Measurements from ENCODE around the gene TRMT112. TPM values are rescaled to one million over a fixed set of nuclear protein-coding genes. Genes with fewer than 3 reads are reported as not detected.

TRMT112 gene
- total and polyA plus RNA-seq, 8 donors, result 50.8 to 337 (median 160) TPM

- H3K27me3 ChIP-seq, result peaks cover 40 to 100% (median 74%) of the 10 kb centered on the region in 3 donors
- intact Hi-C loops (cut with DNase I; ENCODE audit: low total_unique reads), result loop anchor here (10.0 kb wide), 1 partner anchor 90 kb away; the partner anchor contains the start of gene FERMT3
Observed at GRCh38 chr11:64294774-64295173, 22.6 kb downstream of the TRMT112 start.

DNA sequence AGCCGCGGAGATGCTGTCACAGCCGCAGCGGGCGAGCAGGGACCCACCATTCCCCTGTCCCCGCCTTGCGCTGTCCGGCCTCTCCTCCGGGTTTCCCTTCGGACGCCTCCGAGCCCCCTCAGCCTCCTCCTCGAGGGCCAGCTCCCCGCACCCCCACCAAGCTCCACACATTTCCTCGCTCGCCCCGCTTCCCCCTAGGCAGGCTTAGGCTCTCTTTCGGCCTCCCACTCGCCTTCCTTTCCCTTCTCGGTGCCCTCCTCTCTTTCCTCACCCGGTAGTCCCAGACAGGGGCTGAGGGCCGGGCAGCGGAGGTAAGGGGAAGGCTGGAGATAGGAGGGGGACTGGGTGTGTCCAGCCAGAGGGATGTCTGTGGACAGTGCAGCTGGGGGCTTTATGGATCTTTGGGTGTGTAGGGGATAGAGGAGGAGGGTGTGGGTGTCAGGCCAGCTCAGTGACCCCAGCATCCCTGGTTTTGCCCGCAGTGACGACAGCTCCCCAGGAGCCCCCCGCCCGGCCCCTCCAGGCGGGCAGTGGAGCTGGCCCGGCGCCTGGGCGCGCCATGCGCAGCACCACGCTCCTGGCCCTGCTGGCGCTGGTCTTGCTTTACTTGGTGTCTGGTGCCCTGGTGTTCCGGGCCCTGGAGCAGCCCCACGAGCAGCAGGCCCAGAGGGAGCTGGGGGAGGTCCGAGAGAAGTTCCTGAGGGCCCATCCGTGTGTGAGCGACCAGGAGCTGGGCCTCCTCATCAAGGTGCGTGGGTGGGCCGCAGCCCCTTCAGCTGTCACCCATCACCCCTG is 24.7 kb downstream of the TRMT112 start:
- H3K36me3 ChIP-seq, result peaks cover 0 to 7% (median 0%) of the 10 kb centered on the region in 4 donors
- intact Hi-C loops (cut with DNase I; ENCODE audit: low total_unique reads), result loop anchor here (10.0 kb wide), 1 partner anchor 88 kb away; the partner anchor contains the start of gene FERMT3
- H3K4me1 ChIP-seq, result peaks cover 17 to 25% (median 20%) of the 10 kb centered on the region in 4 donors
- 25 to 32% (median 29%) methylated on average over 29 to 42 of the region's 42 CpGs for WGBS, 5 donors
- no peak overlapping the region for H3K27ac ChIP-seq
- no peak for TF ChIP-seq CTCF (IDR thresholded peaks at IDR 0.05)
- TF ChIP-seq EP300 (IDR thresholded peaks at IDR 0.05), result no peak
- TF ChIP-seq POLR2AphosphoS5 (IDR thresholded peaks at IDR 0.05), result no peak
- no peak for TF ChIP-seq POLR2A (IDR thresholded peaks at IDR 0.05)
- peaks cover 36 to 88% (median 53%) of the 10 kb centered on the region in 3 donors for H3K27me3 ChIP-seq
- no peak for DNase-seq
- H3K4me3 ChIP-seq, result peak overlapping the region; percentile 33 to 49 (median 41)
- no peaks in the 10 kb centered on the region for H3K9me3 ChIP-seq

More at GRCh38 chr11:64294774-64295173, 22.6 kb downstream of the TRMT112 start:
- H3K4me1 ChIP-seq, result peaks cover 27 to 41% (median 30%) of the 10 kb centered on the region in 4 donors
- H3K9me3 ChIP-seq, result no peaks in the 10 kb centered on the region
- no peak for DNase-seq
- 47 to 55% (median 49%) methylated on average over 3 of the region's 3 CpGs for WGBS, 5 donors
- no peak overlapping the region for H3K27ac ChIP-seq
- peaks cover 0 to under 1% (median 0%) of the 10 kb centered on the region in 4 donors for H3K36me3 ChIP-seq
- no peak overlapping the region for H3K4me3 ChIP-seq
- TF ChIP-seq EP300 (IDR thresholded peaks at IDR 0.05), result no peak
- no peak for TF ChIP-seq POLR2AphosphoS5 (IDR thresholded peaks at IDR 0.05)
- TF ChIP-seq POLR2A (IDR thresholded peaks at IDR 0.05), result no peak
- TF ChIP-seq CTCF (IDR thresholded peaks at IDR 0.05), result no peak

DNA sequence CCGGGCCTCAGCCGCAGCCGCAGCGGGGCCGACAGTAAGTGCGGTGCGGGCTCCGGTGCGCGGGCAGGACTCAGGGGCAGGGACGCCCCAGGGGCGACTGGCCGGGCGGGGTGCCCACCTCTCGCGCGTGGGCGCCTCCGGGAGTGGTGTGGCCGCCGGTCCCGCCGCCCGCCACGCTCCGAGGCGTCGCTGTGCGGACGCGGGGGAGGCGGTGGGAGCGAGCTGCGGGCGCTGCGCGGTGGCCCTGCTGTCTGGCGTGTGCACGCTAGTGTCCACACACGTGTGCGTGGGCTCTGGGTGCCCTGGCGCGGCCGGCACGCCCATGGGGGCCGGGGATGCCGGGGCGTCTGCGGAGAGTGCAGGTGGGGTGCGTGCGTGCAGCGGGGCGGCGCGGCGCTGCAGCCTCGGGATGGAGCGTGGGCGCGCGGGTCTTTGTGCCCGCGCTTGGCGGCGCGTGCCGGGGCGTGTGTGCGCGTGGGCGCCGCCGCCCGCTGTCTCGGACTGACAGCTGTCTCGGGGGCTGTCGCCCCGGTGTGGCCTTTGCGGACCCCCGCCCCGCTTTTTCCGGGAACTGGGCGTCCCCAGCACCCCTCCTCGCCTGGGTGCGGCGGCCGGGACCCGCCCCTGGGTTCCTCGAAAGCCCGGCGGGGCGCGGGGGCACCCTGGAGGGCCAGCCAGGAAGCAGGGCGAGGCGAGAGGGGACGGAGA is 25.5 kb downstream of the TRMT112 start:
- Histone ChIP-seq H3K36me3 (peaks cover 0 to 7% (median 0%) of the 10 kb centered on the region in 4 donors), H3K27ac (no peak overlapping the region), H3K9me3 (no peaks in the 10 kb centered on the region), H3K27me3 (peaks cover 28 to 80% (median 46%) of the 10 kb centered on the region in 3 donors), H3K4me3 (peak overlapping the region; percentile 33 to 49 (median 41)), H3K4me1 (peaks cover 17 to 29% (median 20%) of the 10 kb centered on the region in 4 donors)
- 1 to 2% (median 1%) methylated on average over 36 to 96 of the region's 96 CpGs for WGBS, 5 donors
- DNase-seq, result peak in 1 of 2 donors; percentile 36
- intact Hi-C loops (cut with DNase I; ENCODE audit: low total_unique reads), result loop anchor here (10.0 kb wide), 1 partner anchor 87 kb away; the partner anchor contains the start of gene FERMT3
- TF ChIP-seq POLR2A (IDR thresholded peaks at IDR 0.05), result no peak

DNA sequence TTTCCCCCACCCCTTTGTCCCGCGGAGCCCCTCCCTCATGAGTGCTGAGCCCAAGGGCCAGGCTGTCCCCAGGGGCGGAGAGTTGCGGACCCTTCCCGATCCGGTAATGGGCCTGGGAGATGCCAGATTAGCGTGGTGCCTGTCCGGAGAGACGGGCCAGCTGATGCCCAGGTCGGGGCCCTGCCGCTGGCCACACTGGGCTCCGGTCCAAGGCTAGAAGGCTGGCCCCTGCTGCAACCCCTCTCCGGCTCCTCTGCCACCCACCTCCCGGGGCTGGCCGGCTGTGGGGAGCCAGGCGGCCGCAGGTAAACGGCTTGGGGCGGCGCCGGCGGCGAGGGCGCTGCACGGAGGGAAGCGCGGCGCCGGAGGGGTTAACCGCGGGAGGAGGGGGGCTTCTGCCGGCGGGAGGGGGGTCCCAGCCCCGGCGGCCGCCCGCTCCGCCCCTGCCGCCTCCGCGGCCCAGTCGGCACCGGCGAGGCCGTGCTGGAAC is 26.1 kb downstream of the TRMT112 start, which contains the start of gene KCNK4:
KCNK4 (plus strand) TSS at position 41 of the 490 bp plus-strand sequence. CDS start 1,717 bp downstream, outside the sequence.
- WGBS, 5 donors, result 1 to 5% (median 5%) methylated on average over 18 to 44 of the region's 45 CpGs
- Histone ChIP-seq H3K36me3 (peaks cover 0 to 7% (median 0%) of the 10 kb centered on the region in 4 donors), H3K4me3 (peak within 1 kb of the TSS; percentile 33 to 49 (median 41)), H3K9me3 (no peaks in the 10 kb centered on the region), H3K27me3 (peaks cover 26 to 74% (median 40%) of the 10 kb centered on the region in 3 donors), H3K4me1 (peaks cover 20 to 35% (median 25%) of the 10 kb centered on the region in 4 donors), H3K27ac (no peak within 1 kb of the TSS)
- no peak for DNase-seq
- no peak for TF ChIP-seq CTCF (IDR thresholded peaks at IDR 0.05)
- no peak for TF ChIP-seq POLR2AphosphoS5 (IDR thresholded peaks at IDR 0.05)
- no peak for TF ChIP-seq EP300 (IDR thresholded peaks at IDR 0.05)
- TF ChIP-seq POLR2A (IDR thresholded peaks at IDR 0.05), result no peak
- intact Hi-C loops (cut with DNase I; ENCODE audit: low total_unique reads), result loop anchor here (10.0 kb wide), 1 partner anchor 87 kb away; the partner anchor contains the start of gene FERMT3

Measured in stomach (tissue), 9 donors.